ENCODE data around the gene P2RY8. TPM values are rescaled to one million over a fixed set of nuclear protein-coding genes. Genes with fewer than 3 reads are reported as not detected.
"Not testable (repeated sequence)": the region's sequence is repeated elsewhere in the genome, so short reads cannot be mapped to it uniquely, and the experiment has no call there.

The P2RY8 gene
- polyA plus RNA-seq, 3 donors from 2014 or later = 96.8 to 232 (median 119) TPM

GRCh38 chrX:1558761-1559468 lies 21.9 kb upstream of the P2RY8 start:
- H3K27ac Mint-ChIP-seq = no peak overlapping the region
- peaks cover 26 to 33% of the 10 kb centered on the region in 2 donors for H3K4me1 Mint-ChIP-seq
- no peaks in the 10 kb centered on the region for H3K36me3 Mint-ChIP-seq
- no peak for DNase-seq
- no peaks in the 10 kb centered on the region for H3K9me3 Mint-ChIP-seq
- H3K4me3 Mint-ChIP-seq = no peak overlapping the region
- peaks cover 1 to 2% (median 2%) of the 10 kb centered on the region in 3 donors for H3K27me3 Mint-ChIP-seq (ENCODE audit: low read depth in 3 of 3)

GRCh38 chrX:1557442-1557841 lies 20.5 kb upstream of the P2RY8 start:
- Mint-ChIP-seq H3K4me3 (peak overlapping the region in 1 of 5 donors; percentile 15), H3K4me1 (peaks cover 33 to 40% of the 10 kb centered on the region in 2 donors)

GRCh38 chrX:1555370-1555769 lies 18.4 kb upstream of the P2RY8 start:
- Mint-ChIP-seq H3K36me3 (no peaks in the 10 kb centered on the region), H3K4me3 (peak overlapping the region; percentile 51 to 81 (median 73)), H3K27ac (peak overlapping the region; percentile 89 to 97 (median 92)), H3K9me3 (peaks cover 0 to 2% (median 0%) of the 10 kb centered on the region in 6 donors), H3K4me1 (peaks cover 42 to 46% of the 10 kb centered on the region in 2 donors), H3K27me3 (ENCODE audit: low read depth in 3 of 3) (peaks cover 2 to 3% (median 2%) of the 10 kb centered on the region in 3 donors)
- no peak for DNase-seq

More at GRCh38 chrX:1557442-1557841, 20.5 kb upstream of the P2RY8 start:
- DNase-seq; H3K9me3 Mint-ChIP-seq; H3K27me3 Mint-ChIP-seq (ENCODE audit: low read depth in 3 of 3); H3K36me3 Mint-ChIP-seq: not testable (repeated sequence)
- H3K27ac Mint-ChIP-seq = peak overlapping the region in 4 of 6 donors; percentile 7 to 83 (median 31)

GRCh38 chrX:1554469-1555210 lies 17.7 kb upstream of the P2RY8 start:
- Mint-ChIP-seq H3K4me3 (peak overlapping the region; percentile 51 to 81 (median 73)), H3K4me1 (peaks cover 44 to 46% of the 10 kb centered on the region in 2 donors), H3K36me3 (no peaks in the 10 kb centered on the region)

GRCh38 chrX:1551959-1552546 lies 15.1 kb upstream of the P2RY8 start:
- H3K4me1 Mint-ChIP-seq = peaks cover 40% of the 10 kb centered on the region in 2 donors
- H3K36me3 Mint-ChIP-seq = no peaks in the 10 kb centered on the region
- peaks cover 1 to 2% (median 2%) of the 10 kb centered on the region in 3 donors for H3K27me3 Mint-ChIP-seq (ENCODE audit: low read depth in 3 of 3)
- DNase-seq = no peak
- H3K27ac Mint-ChIP-seq = peak overlapping the region in 5 of 6 donors; percentile 57 to 85 (median 69)
- H3K9me3 Mint-ChIP-seq = peaks cover 0 to 2% (median 0%) of the 10 kb centered on the region in 6 donors
- H3K4me3 Mint-ChIP-seq = peak overlapping the region in 1 of 5 donors; percentile 12

More at GRCh38 chrX:1554469-1555210, 17.7 kb upstream of the P2RY8 start:
- peaks cover 2 to 3% (median 2%) of the 10 kb centered on the region in 3 donors for H3K27me3 Mint-ChIP-seq (ENCODE audit: low read depth in 3 of 3)
- peak; percentile 47 to 70 (median 64) for DNase-seq
- peak overlapping the region; percentile 89 to 97 (median 92) for H3K27ac Mint-ChIP-seq
- peaks cover 0 to 2% (median 0%) of the 10 kb centered on the region in 6 donors for H3K9me3 Mint-ChIP-seq

- H3K4me3 Mint-ChIP-seq = no peak overlapping the region
- peaks cover 14 to 23% of the 10 kb centered on the region in 2 donors for H3K4me1 Mint-ChIP-seq
- H3K27ac Mint-ChIP-seq = peak overlapping the region in 3 of 6 donors; percentile 51 to 86 (median 65)
- no peak for DNase-seq
- H3K27me3 Mint-ChIP-seq (ENCODE audit: low read depth in 3 of 3) = peaks cover 0 to 7% (median 2%) of the 10 kb centered on the region in 3 donors
- peaks cover 0 to 7% (median 4%) of the 10 kb centered on the region in 6 donors for H3K9me3 Mint-ChIP-seq
- H3K36me3 Mint-ChIP-seq = no peaks in the 10 kb centered on the region
Observed at GRCh38 chrX:1546691-1547251, 9.8 kb upstream of the P2RY8 start.

- Mint-ChIP-seq H3K27ac (peak overlapping the region; percentile 55 to 87 (median 76)), H3K4me1 (peaks cover 6 to 14% of the 10 kb centered on the region in 2 donors), H3K27me3 (ENCODE audit: low read depth in 3 of 3) (peaks cover 0 to 6% (median 2%) of the 10 kb centered on the region in 3 donors), H3K9me3 (peaks cover 0 to 7% (median 3%) of the 10 kb centered on the region in 6 donors), H3K4me3 (no peak overlapping the region), H3K36me3 (no peaks in the 10 kb centered on the region)
- no peak for DNase-seq
Observed at GRCh38 chrX:1545776-1546408, 8.9 kb upstream of the P2RY8 start.

- no peaks in the 10 kb centered on the region for H3K36me3 Mint-ChIP-seq
- DNase-seq = no peak
- no peak overlapping the region for H3K27ac Mint-ChIP-seq
- H3K27me3 Mint-ChIP-seq (ENCODE audit: low read depth in 3 of 3) = peaks cover 0 to 6% (median 2%) of the 10 kb centered on the region in 3 donors
- no peak overlapping the region for H3K4me3 Mint-ChIP-seq
- peaks cover 4 to 14% of the 10 kb centered on the region in 2 donors for H3K4me1 Mint-ChIP-seq
- peaks cover 0 to 7% (median 3%) of the 10 kb centered on the region in 6 donors for H3K9me3 Mint-ChIP-seq
Observed at GRCh38 chrX:1542994-1543725, 6.2 kb upstream of the P2RY8 start.

- H3K36me3 Mint-ChIP-seq, DNase-seq, H3K9me3 Mint-ChIP-seq: not testable (repeated sequence)
- peaks cover 19 to 22% of the 10 kb centered on the region in 2 donors for H3K4me1 Mint-ChIP-seq
- peak overlapping the region; percentile 23 to 87 (median 71) for H3K27ac Mint-ChIP-seq
- H3K27me3 Mint-ChIP-seq (ENCODE audit: low read depth in 3 of 3) = peaks cover 17 to 28% (median 25%) of the 10 kb centered on the region in 3 donors
- H3K4me3 Mint-ChIP-seq = peak overlapping the region in 2 of 5 donors; percentile 21 to 49
Observed at GRCh38 chrX:1539146-1539545, 2.2 kb upstream of the P2RY8 start.

- peak overlapping the region; percentile 92 to 99 (median 98) for H3K4me3 Mint-ChIP-seq
- H3K27ac Mint-ChIP-seq = peak overlapping the region; percentile 99 to 100 (median 99)
- H3K9me3 Mint-ChIP-seq, DNase-seq, H3K36me3 Mint-ChIP-seq: not testable (repeated sequence)
- peaks cover 17 to 28% (median 25%) of the 10 kb centered on the region in 3 donors for H3K27me3 Mint-ChIP-seq (ENCODE audit: low read depth in 3 of 3)
- H3K4me1 Mint-ChIP-seq = peaks cover 20 to 24% of the 10 kb centered on the region in 2 donors
Observed at GRCh38 chrX:1537716-1538090, 718 bp upstream of the P2RY8 start.

- Mint-ChIP-seq H3K4me1 (peaks cover 20 to 28% of the 10 kb centered on the region in 2 donors), H3K9me3 (no peaks in the 10 kb centered on the region), H3K27ac (peak overlapping the region; percentile 99 to 100 (median 99)), H3K27me3 (ENCODE audit: low read depth in 3 of 3) (peaks cover 17 to 25% (median 25%) of the 10 kb centered on the region in 3 donors), H3K4me3 (peak overlapping the region; percentile 92 to 99 (median 98)), H3K36me3 (peaks cover 0 to 9% (median 4%) of the 10 kb centered on the region in 3 donors)
- peak in 1 of 3 donors; percentile 24 for DNase-seq
Observed at GRCh38 chrX:1536712-1537030, 314 bp downstream of the P2RY8 start.

- Mint-ChIP-seq H3K4me1 (peaks cover 20 to 28% of the 10 kb centered on the region in 2 donors), H3K4me3 (peak overlapping the region; percentile 92 to 99 (median 98)), H3K27me3 (ENCODE audit: low read depth in 3 of 3) (peaks cover 17 to 25% (median 25%) of the 10 kb centered on the region in 3 donors), H3K9me3 (no peaks in the 10 kb centered on the region), H3K27ac (peak overlapping the region; percentile 99 to 100 (median 99)), H3K36me3 (peaks cover 0 to 9% (median 4%) of the 10 kb centered on the region in 3 donors)
- DNase-seq = peak; percentile 37 to 48 (median 48)
Observed at GRCh38 chrX:1535241-1536041, 1.5 kb downstream of the P2RY8 start.
